Right kidney (tissue), 1 donor: ENCODE data around the gene GOLPH3.
"Not testable (repeated sequence)": the region's sequence is repeated elsewhere in the genome, so short reads cannot be mapped to it uniquely, and the experiment has no call there.

ENCODE experiments used
- DNase-seq: peaks from one replicate; pipeline ENCODE4 v3.0.0-alpha.2; 2016

The GOLPH3 gene

GRCh38 chr5:32099486-32100035 is 74.6 kb downstream of the GOLPH3 start:
- no peak for DNase-seq

- no peak for DNase-seq
Observed at GRCh38 chr5:32098890-32099310, 75.2 kb downstream of the GOLPH3 start.

GRCh38 chr5:32098291-32098690 is 75.8 kb downstream of the GOLPH3 start:
- DNase-seq, result no peak

- DNase-seq, result no peak
Observed at GRCh38 chr5:32096891-32097595, 77.1 kb downstream of the GOLPH3 start.

GRCh38 chr5:32095261-32095671 is 78.9 kb downstream of the GOLPH3 start:
- no peak for DNase-seq

- no peak for DNase-seq
Observed at GRCh38 chr5:32094691-32095090, 79.4 kb downstream of the GOLPH3 start.

GRCh38 chr5:32092938-32093812 is 80.9 kb downstream of the GOLPH3 start:
- DNase-seq, result peak; percentile 42

- DNase-seq, result no peak
Observed at GRCh38 chr5:32090755-32091128, 83.4 kb downstream of the GOLPH3 start.

- DNase-seq, result no peak
Observed at GRCh38 chr5:32090026-32090754, 83.9 kb downstream of the GOLPH3 start.

GRCh38 chr5:32089146-32090000 is 84.7 kb downstream of the GOLPH3 start:
- no peak for DNase-seq

- DNase-seq, result no peak
Observed at GRCh38 chr5:32088214-32088613, 85.9 kb downstream of the GOLPH3 start.

- DNase-seq, result no peak
Observed at GRCh38 chr5:32087086-32088082, 86.7 kb downstream of the GOLPH3 start.

GRCh38 chr5:32083981-32084430 is 90.1 kb downstream of the GOLPH3 start:
- no peak for DNase-seq

GRCh38 chr5:32082701-32083100 is 91.4 kb downstream of the GOLPH3 start:
- DNase-seq, result no peak

GRCh38 chr5:32080565-32080964 is 93.6 kb downstream of the GOLPH3 start:
- not testable (repeated sequence) for DNase-seq

- not testable (repeated sequence) for DNase-seq
Observed at GRCh38 chr5:32078855-32079254, 95.3 kb downstream of the GOLPH3 start.

GRCh38 chr5:32076699-32077695 is 97.1 kb downstream of the GOLPH3 start:
- DNase-seq, result no peak
